ENCODE measurements around the gene BPHL. TPM values are rescaled to one million over a fixed set of nuclear protein-coding genes. Genes with fewer than 3 reads are reported as not detected.

The BPHL gene
- polyA plus RNA-seq, 4 donors: 20.4 to 171 (median 94.2) TPM

DNA sequence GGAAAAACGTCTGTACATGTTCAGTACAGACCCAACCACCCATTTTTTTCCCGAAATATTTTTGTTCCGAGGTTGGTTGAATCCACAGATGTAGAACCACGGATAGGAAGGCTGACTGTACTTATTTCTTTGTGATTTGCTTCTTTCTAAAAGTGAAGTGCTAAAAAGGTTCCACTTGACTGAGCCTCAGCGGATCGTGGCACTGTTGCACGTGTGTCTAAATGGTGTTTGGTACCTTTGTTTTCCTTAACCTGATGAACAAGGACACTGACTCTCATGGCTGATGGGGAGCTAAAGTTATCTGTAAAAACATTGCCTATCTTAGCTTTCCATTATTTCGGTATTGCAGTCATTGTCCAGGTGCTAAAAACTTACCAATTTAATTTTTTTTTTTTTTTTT, 6.2 kb downstream of the BPHL start:
- Histone ChIP-seq H3K9me3 (ENCODE audit: control insufficient read depth in 2 of 2, insufficient read depth in 1 of 2, low read depth in 1 of 2, low read length in 1 of 2) (no peaks in the 10 kb centered on the region), H3K4me3 (ENCODE audit: low read depth in 1 of 3, low read length in 3 of 3) (no peak overlapping the region), H3K4me1 (ENCODE audit: control insufficient read depth in 3 of 3, insufficient read depth in 2 of 3, low read depth in 1 of 3, low read length in 2 of 3) (peaks cover 0 to 16% (median 0%) of the 10 kb centered on the region in 3 donors), H3K27me3 (ENCODE audit: control insufficient read depth in 3 of 3, insufficient read depth in 3 of 3, low read length in 3 of 3) (no peaks in the 10 kb centered on the region), H3K27ac (ENCODE audit: low read depth in 1 of 3, low read length in 2 of 3) (no peak overlapping the region), H3K36me3 (ENCODE audit: control insufficient read depth in 3 of 3, insufficient read depth in 2 of 3, low read depth in 1 of 3, low read length in 3 of 3) (peaks cover 6 to 36% (median 9%) of the 10 kb centered on the region in 3 donors)
- WGBS, 3 donors: 81 to 85% (median 83%) methylated on average over 8 of the region's 8 CpGs
- FAIRE-seq (no peak), DNase-seq (no peak)

DNA sequence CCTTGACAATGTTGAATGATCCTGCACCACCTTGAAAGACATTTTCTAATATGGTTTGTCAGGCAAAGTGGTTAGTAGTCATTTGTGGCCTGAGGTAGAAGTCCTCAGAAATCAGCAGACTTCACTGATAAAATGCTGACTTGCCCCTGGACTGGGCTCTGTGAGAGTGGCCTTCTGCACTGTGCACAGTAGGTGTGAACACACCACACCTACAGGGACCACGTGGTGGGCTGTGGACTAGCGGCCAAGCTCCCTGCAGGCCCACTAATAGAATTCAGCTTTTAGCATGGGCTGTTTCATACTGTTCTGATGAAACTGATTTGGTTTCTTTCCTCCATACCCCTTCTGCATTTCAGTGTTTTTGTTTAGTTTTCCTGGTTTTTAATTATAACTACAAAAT, 7.3 kb downstream of the BPHL start:
- FAIRE-seq: no peak
- H3K27ac ChIP-seq (ENCODE audit: low read depth in 1 of 3, low read length in 2 of 3): peak overlapping the region in 1 of 3 donors; percentile 83

DNA sequence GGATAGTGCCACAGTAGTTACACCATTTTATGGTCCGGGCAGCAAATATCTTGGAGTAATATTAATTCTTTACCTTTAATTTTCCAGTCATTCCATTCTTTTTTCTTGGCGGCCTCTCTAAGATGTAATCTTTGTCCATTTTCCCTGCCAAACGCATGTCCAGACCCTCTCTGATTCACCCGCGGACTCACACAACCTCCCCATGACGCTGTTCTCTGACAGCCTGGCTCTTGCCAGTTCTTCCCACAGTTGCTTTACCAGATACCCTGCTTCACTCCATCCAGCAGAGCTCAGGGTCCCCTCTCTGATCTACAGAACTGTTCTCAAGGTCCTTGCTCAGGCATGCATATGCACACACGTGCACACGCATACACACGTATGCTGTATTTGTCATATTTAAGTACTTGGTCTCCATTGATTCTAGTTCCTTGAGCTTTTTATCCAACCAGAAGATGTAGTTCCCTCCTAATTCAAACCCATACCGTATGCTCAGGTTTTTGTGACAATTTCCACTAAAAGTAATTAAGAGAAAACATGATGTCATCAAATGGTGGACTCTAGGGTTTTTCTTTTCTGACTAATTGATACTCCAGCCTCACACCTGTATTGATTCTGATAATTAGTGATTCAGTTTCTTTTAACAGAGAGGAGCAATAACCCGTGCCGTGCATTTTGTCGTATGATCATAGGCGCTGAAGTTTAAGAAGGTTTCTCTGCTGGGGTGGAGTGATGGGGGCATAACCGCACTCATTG, 10.0 kb downstream of the BPHL start:
- H3K4me3 ChIP-seq (ENCODE audit: low read depth in 1 of 3, low read length in 3 of 3): no peak overlapping the region
- no peaks in the 10 kb centered on the region for H3K9me3 ChIP-seq (ENCODE audit: control insufficient read depth in 2 of 2, insufficient read depth in 1 of 2, low read depth in 1 of 2, low read length in 1 of 2)
- FAIRE-seq (no peak), DNase-seq (no peak)
- H3K36me3 ChIP-seq (ENCODE audit: control insufficient read depth in 3 of 3, insufficient read depth in 2 of 3, low read depth in 1 of 3, low read length in 3 of 3): peaks cover 4 to 59% (median 19%) of the 10 kb centered on the region in 3 donors
- 94 to 95% (median 94%) methylated on average over 15 of the region's 15 CpGs for WGBS, 3 donors
- no peak overlapping the region for H3K27ac ChIP-seq (ENCODE audit: low read depth in 1 of 3, low read length in 2 of 3)
- H3K27me3 ChIP-seq (ENCODE audit: control insufficient read depth in 3 of 3, insufficient read depth in 3 of 3, low read length in 3 of 3): no peaks in the 10 kb centered on the region
- H3K4me1 ChIP-seq (ENCODE audit: control insufficient read depth in 3 of 3, insufficient read depth in 2 of 3, low read depth in 1 of 3, low read length in 2 of 3): peaks cover 0 to 8% (median 0%) of the 10 kb centered on the region in 3 donors

More for the DNA sequence above, 7.3 kb downstream of the BPHL start:
- Histone ChIP-seq H3K9me3 (ENCODE audit: control insufficient read depth in 2 of 2, insufficient read depth in 1 of 2, low read depth in 1 of 2, low read length in 1 of 2) (no peaks in the 10 kb centered on the region), H3K27me3 (ENCODE audit: control insufficient read depth in 3 of 3, insufficient read depth in 3 of 3, low read length in 3 of 3) (no peaks in the 10 kb centered on the region), H3K36me3 (ENCODE audit: control insufficient read depth in 3 of 3, insufficient read depth in 2 of 3, low read depth in 1 of 3, low read length in 3 of 3) (peaks cover 6 to 46% (median 10%) of the 10 kb centered on the region in 3 donors), H3K4me3 (ENCODE audit: low read depth in 1 of 3, low read length in 3 of 3) (no peak overlapping the region), H3K4me1 (ENCODE audit: control insufficient read depth in 3 of 3, insufficient read depth in 2 of 3, low read depth in 1 of 3, low read length in 2 of 3) (peaks cover 0 to 6% (median 0%) of the 10 kb centered on the region in 3 donors)
- peak; percentile 50 to 66 for DNase-seq
- WGBS, 3 donors: 29 to 44% (median 31%) methylated on average over 2 of the region's 2 CpGs

DNA sequence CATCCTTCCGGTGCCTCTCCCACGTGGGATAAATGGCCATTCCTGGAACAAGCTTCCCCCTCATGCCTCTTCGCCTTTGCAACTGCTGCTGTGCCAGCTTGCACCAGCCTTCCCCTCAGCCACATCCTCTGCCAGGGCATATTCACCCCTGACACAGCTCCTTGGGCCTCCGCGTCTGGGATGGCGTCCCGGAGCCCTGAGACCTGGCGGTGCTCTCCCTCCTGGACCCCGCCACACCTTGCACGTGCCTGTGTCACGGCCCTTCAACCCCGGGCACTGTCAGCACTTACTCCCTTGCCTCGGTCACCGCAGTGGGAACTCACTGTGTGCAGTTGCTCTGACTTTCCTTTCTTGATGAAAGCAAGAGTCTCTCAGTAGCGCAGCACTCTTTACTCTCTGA, 13.2 kb downstream of the BPHL start:
- no peak for FAIRE-seq
- Histone ChIP-seq H3K36me3 (ENCODE audit: control insufficient read depth in 3 of 3, insufficient read depth in 2 of 3, low read depth in 1 of 3, low read length in 3 of 3) (peaks cover 4 to 72% (median 21%) of the 10 kb centered on the region in 3 donors), H3K9me3 (ENCODE audit: control insufficient read depth in 2 of 2, insufficient read depth in 1 of 2, low read depth in 1 of 2, low read length in 1 of 2) (no peaks in the 10 kb centered on the region), H3K27me3 (ENCODE audit: control insufficient read depth in 3 of 3, insufficient read depth in 3 of 3, low read length in 3 of 3) (no peaks in the 10 kb centered on the region), H3K4me3 (ENCODE audit: low read depth in 1 of 3, low read length in 3 of 3) (no peak overlapping the region), H3K27ac (ENCODE audit: low read depth in 1 of 3, low read length in 2 of 3) (no peak overlapping the region), H3K4me1 (ENCODE audit: control insufficient read depth in 3 of 3, insufficient read depth in 2 of 3, low read depth in 1 of 3, low read length in 2 of 3) (peaks cover 0 to 16% (median 3%) of the 10 kb centered on the region in 3 donors)
- WGBS, 3 donors: 92 to 98% (median 94%) methylated on average over 15 of the region's 15 CpGs
- DNase-seq: no peak

DNA sequence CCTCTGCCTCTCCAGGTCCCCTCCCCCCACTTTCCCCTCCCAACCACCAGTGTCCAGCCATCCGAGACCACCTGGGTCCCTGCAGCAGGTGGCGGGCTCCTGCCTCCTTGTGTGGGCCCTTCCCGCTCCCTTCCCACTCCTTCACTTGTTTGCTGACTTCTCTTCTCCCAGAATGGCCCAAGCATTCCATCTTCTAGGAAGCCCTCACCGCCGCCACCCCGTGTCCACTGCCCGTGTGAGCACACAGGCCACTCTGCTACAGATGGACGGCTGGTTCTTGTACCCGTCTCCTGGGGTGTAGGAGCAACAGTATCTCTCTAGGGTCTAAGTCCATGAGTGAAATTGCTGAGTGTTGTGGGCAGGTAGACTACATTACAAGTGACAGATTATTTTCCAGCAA, 15.0 kb downstream of the BPHL start:
- Histone ChIP-seq H3K27me3 (ENCODE audit: control insufficient read depth in 3 of 3, insufficient read depth in 3 of 3, low read length in 3 of 3) (no peaks in the 10 kb centered on the region), H3K27ac (ENCODE audit: low read depth in 1 of 3, low read length in 2 of 3) (peak overlapping the region in 1 of 3 donors; percentile 51), H3K4me3 (ENCODE audit: low read depth in 1 of 3, low read length in 3 of 3) (no peak overlapping the region), H3K4me1 (ENCODE audit: control insufficient read depth in 3 of 3, insufficient read depth in 2 of 3, low read depth in 1 of 3, low read length in 2 of 3) (peaks cover 0 to 17% (median 3%) of the 10 kb centered on the region in 3 donors), H3K36me3 (ENCODE audit: control insufficient read depth in 3 of 3, insufficient read depth in 2 of 3, low read depth in 1 of 3, low read length in 3 of 3) (peaks cover 4 to 72% (median 16%) of the 10 kb centered on the region in 3 donors), H3K9me3 (ENCODE audit: control insufficient read depth in 2 of 2, insufficient read depth in 1 of 2, low read depth in 1 of 2, low read length in 1 of 2) (no peaks in the 10 kb centered on the region)
- FAIRE-seq: no peak
- no peak for DNase-seq
- WGBS, 3 donors: 86 to 92% (median 91%) methylated on average over 9 of the region's 9 CpGs

DNA sequence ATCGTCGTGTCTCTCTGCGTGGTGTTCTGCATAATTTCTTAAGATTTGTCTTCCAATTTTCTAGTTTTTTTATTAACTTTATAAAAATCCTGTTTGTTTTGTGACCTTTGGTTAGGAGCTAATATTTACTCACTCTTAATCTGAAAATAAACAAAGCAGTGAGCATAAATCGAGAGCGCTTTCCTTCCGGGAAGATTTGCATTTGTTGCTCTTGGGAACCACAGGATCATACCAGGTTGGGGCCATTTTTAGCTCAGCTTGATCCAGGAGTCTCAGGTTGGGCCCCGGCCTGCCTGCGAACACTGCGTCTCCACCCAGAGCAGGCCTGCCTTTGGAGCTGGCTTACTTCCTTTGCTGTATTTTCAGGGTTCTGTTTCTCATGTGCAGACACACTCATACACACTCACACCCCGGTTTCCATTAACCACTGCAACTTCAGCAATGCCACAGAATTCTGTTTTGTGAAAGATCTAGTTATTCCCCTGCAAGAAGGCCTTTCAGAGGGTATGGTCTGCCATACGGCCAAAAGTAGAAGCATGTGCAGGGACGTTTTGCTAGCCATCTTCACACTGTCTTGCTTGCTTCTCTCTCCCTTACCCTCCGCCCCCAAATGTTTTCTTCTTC, 17.3 kb downstream of the BPHL start:
- 40 to 63% (median 43%) methylated on average over 13 of the region's 13 CpGs for WGBS, 3 donors
- peaks cover 6 to 35% (median 9%) of the 10 kb centered on the region in 3 donors for H3K4me1 ChIP-seq (ENCODE audit: control insufficient read depth in 3 of 3, insufficient read depth in 2 of 3, low read depth in 1 of 3, low read length in 2 of 3)
- H3K27ac ChIP-seq (ENCODE audit: low read depth in 1 of 3, low read length in 2 of 3): peak overlapping the region in 1 of 3 donors; percentile 33

DNA sequence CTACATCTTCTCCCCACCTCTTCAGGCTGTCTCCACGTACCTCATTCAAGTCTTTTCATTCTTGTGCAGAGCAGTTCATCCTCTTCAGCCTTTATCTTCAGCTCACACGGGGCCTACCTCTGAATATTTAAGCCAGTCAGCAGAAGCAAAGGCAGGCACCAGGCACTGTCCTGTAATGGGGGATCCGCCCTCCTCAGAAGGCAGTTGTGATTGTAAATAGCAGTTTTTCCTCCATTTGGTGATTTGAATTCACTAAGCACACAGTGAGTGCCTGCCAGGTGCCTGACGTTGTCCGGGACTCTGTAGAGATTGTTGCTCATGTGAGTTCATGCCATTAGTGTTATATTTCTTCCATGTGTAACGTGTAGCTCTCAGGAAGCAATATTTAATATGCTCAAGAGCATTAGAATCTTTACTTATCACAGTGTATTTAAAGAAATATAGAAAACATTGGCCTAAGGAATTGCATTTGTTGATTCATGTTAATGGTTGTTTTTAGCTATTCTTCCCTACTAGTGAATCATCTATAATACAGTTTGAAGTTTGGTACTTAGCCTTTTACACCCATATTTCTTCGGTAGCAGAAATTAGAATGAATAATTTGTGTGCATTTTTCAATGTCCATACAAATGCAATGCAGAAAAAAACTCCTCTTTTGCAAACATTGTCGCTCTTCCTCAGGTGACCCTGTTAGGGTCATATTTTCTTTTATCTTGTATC, 17.9 kb downstream of the BPHL start:
- Histone ChIP-seq H3K27ac (ENCODE audit: low read depth in 1 of 3, low read length in 2 of 3) (peak overlapping the region in 1 of 3 donors; percentile 33), H3K4me1 (ENCODE audit: control insufficient read depth in 3 of 3, insufficient read depth in 2 of 3, low read depth in 1 of 3, low read length in 2 of 3) (peaks cover 6 to 35% (median 9%) of the 10 kb centered on the region in 3 donors), H3K4me3 (ENCODE audit: low read depth in 1 of 3, low read length in 3 of 3) (no peak overlapping the region), H3K9me3 (ENCODE audit: control insufficient read depth in 2 of 2, insufficient read depth in 1 of 2, low read depth in 1 of 2, low read length in 1 of 2) (no peaks in the 10 kb centered on the region), H3K27me3 (ENCODE audit: control insufficient read depth in 3 of 3, insufficient read depth in 3 of 3, low read length in 3 of 3) (no peaks in the 10 kb centered on the region), H3K36me3 (ENCODE audit: control insufficient read depth in 3 of 3, insufficient read depth in 2 of 3, low read depth in 1 of 3, low read length in 3 of 3) (peaks cover 0 to 71% (median 9%) of the 10 kb centered on the region in 3 donors)
- 79 to 86% (median 85%) methylated on average over 8 of the region's 8 CpGs for WGBS, 3 donors
- FAIRE-seq: no peak
- DNase-seq: no peak

More for the DNA sequence above, 17.3 kb downstream of the BPHL start:
- peaks cover 0 to 72% (median 12%) of the 10 kb centered on the region in 3 donors for H3K36me3 ChIP-seq (ENCODE audit: control insufficient read depth in 3 of 3, insufficient read depth in 2 of 3, low read depth in 1 of 3, low read length in 3 of 3)
- FAIRE-seq: no peak
- no peak overlapping the region for H3K4me3 ChIP-seq (ENCODE audit: low read depth in 1 of 3, low read length in 3 of 3)
- DNase-seq: peak; percentile 47 to 59
- H3K27me3 ChIP-seq (ENCODE audit: control insufficient read depth in 3 of 3, insufficient read depth in 3 of 3, low read length in 3 of 3): no peaks in the 10 kb centered on the region
- H3K9me3 ChIP-seq (ENCODE audit: control insufficient read depth in 2 of 2, insufficient read depth in 1 of 2, low read depth in 1 of 2, low read length in 1 of 2): no peaks in the 10 kb centered on the region

Data from small intestine (tissue), 7 donors.